ENCODE measurements around the gene ARHGAP28. TPM values are rescaled to one million over a fixed set of nuclear protein-coding genes. Genes with fewer than 3 reads are reported as not detected.

Gene ARHGAP28
- total RNA-seq, 1 donor from 2014 or later = 2.2 TPM

GRCh38 chr18:6855767-6856166 is 126.3 kb downstream of the ARHGAP28 start:
- TF ChIP-seq, protein P1, sequence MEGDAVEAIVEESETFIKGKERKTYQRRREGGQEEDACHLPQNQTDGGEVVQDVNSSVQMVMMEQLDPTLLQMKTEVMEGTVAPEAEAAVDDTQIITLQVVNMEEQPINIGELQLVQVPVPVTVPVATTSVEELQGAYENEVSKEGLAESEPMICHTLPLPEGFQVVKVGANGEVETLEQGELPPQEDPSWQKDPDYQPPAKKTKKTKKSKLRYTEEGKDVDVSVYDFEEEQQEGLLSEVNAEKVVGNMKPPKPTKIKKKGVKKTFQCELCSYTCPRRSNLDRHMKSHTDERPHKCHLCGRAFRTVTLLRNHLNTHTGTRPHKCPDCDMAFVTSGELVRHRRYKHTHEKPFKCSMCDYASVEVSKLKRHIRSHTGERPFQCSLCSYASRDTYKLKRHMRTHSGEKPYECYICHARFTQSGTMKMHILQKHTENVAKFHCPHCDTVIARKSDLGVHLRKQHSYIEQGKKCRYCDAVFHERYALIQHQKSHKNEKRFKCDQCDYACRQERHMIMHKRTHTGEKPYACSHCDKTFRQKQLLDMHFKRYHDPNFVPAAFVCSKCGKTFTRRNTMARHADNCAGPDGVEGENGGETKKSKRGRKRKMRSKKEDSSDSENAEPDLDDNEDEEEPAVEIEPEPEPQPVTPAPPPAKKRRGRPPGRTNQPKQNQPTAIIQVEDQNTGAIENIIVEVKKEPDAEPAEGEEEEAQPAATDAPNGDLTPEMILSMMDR (conservative IDR thresholded peaks at IDR 0.05; ENCODE audit: low read depth, low read length) = no peak
- H3K4me3 ChIP-seq (ENCODE audit: low read depth, low read length) = no peak overlapping the region
- no peak for DNase-seq (ENCODE audit: low read depth)

DNA sequence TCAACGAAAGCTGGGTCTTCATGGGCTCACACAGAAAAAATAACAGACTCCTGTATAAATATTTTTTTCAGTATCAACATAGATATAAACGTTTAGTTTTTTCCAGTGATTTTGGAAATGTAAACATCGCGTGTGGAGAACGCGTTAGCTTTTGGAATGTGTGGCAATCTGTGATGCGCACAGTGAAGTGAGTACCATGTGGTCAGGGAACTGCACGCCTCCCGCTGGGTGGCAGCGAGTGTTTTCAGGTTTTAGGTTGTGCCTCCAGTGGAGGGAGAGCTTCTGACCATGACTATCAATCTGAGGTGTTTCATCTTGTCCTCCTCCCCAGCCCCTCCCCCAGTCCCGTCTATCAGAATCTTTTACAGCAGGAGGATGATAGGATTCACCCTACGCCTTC is 127.8 kb downstream of the ARHGAP28 start:
- no peak overlapping the region for H3K4me3 ChIP-seq (ENCODE audit: low read depth, low read length)
- TF ChIP-seq, protein P1 (conservative IDR thresholded peaks at IDR 0.05; ENCODE audit: low read depth, low read length) = no peak
- DNase-seq (ENCODE audit: low read depth) = no peak

DNA sequence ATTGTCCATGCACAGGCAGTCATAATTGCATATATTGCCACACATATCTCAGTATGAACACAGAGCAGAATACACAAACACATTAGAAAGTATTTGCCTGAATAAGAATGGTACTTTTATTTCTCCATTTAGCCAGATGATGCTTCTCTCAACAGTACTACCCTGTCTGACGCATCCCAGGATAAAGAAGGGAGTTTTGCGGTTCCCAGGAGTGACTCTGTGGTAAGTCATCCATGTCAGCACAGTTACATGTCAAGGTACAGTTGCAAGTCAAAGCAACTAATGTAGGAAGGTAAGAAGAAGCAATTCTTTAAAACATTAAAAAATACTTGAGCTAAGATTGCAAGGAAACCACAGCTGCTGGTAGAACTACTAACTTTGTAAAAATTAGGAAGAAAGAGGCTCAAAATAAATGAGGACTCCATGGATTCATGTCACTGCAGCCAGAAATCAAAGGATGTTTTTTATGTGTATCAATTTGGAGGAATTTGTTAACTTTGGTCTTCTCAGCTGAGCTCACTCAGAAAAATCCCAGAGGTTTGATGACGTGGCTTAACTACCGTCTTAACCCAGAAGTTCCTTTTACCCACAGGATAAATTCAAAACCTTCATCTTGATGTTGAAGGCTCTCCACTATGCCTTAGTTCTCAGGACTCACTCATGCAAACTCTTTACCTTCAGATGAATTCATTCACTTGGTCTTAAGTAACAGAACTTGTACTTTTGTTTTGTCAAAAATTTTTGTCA is 130.3 kb downstream of the ARHGAP28 start:
- DNase-seq (ENCODE audit: low read depth) = peak; percentile 16
- H3K4me3 ChIP-seq (ENCODE audit: low read depth, low read length) = no peak overlapping the region
- TF ChIP-seq, protein P1 (conservative IDR thresholded peaks at IDR 0.05; ENCODE audit: low read depth, low read length) = no peak

DNA sequence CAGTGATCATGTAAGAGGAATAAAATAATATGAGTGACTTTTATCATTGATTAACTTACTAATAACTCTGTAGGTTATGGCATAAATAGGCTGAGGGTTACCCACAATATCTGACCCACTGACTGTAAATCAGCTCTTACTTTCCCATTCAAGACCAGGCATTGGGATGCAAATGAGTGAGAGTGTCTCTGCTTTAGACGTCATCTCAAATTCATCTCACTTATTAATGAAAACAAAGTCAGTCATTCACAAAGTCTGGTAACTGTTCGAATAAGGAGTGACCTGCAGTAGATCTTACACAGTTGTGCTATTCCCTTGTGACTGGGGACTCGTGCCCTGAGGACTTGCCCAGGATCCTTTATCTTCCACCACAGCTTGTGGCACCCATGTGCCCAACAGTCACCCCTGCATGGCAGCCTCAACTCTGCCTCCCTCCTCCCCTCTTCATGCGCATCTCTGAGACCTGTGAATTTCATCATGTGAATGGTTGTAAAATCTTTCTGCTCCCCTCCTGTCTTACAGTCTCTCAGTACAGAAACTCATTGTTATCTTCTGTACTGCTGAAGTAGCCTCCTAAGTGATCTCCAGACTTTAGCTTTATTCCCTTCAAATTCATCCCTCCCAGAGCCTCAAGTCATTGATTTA is 131.4 kb downstream of the ARHGAP28 start:
- no peak overlapping the region for H3K4me3 ChIP-seq (ENCODE audit: low read depth, low read length)
- no peak for DNase-seq (ENCODE audit: low read depth)
- TF ChIP-seq, protein P1 (conservative IDR thresholded peaks at IDR 0.05; ENCODE audit: low read depth, low read length) = no peak

- DNase-seq (ENCODE audit: low read depth) = no peak
- H3K4me3 ChIP-seq (ENCODE audit: low read depth, low read length) = no peak overlapping the region
- TF ChIP-seq, protein P1 (conservative IDR thresholded peaks at IDR 0.05; ENCODE audit: low read depth, low read length) = no peak
Measured at GRCh38 chr18:6865251-6865650, 135.7 kb downstream of the ARHGAP28 start.

DNA sequence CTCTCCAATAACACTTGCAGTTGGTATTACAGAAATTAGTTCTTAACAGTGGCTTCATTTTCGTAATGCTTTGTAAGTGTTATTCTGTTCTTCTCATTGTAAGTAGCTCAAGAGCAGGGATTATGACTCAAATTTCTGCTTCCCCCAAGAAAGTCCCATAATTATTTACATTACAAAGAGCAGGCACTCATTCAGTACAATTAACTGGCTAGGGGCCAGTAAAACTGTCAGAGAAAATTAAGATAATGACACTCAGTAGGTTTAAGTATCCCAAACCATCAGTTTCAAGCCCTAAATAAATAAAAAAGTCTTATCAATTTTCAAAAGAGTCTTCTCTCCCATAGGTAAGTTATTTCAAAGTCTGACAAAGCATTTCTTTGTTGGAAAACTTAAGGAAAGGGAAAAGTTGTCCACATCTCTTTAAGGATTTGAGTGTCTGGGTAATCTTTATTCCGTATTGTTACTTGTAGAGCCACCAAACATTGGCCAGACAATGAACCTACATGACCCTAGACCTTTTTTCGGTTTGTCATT is 137.1 kb downstream of the ARHGAP28 start:
- TF ChIP-seq, protein P1 (conservative IDR thresholded peaks at IDR 0.05; ENCODE audit: low read depth, low read length) = no peak
- H3K4me3 ChIP-seq (ENCODE audit: low read depth, low read length) = no peak overlapping the region
- DNase-seq (ENCODE audit: low read depth) = no peak
